Kidney (tissue), 14 donors: ENCODE measurements around the gene SC5D. TPM values are rescaled to one million over a fixed set of nuclear protein-coding genes. Genes with fewer than 3 reads are reported as not detected.

Experiments used
- DNase-seq, 5 donors: peaks; one replicate each; pipeline ENCODE4 v3.0.0-alpha.2; 2013 to 2020
- FAIRE-seq: peaks from 2 replicates; lab custom pipeline; 2012; peaks lifted over from hg19 to GRCh38; lab: Jason Lieb, UNC
- H3K27ac ChIP-seq, 2 donors: one replicate each; pipeline ENCODE4 v1.7.0; 2013; ENCODE audit warnings: low read depth in 2 of 2, low read length in 2 of 2, inconsistent platforms in 1 of 2
- H3K27me3 ChIP-seq: one replicate; pipeline ENCODE4 v1.7.1; 2013; ENCODE audit warnings: low read length, inconsistent platforms; ENCODE audit not compliant: control insufficient read depth, insufficient read depth
- H3K36me3 ChIP-seq, 3 donors: one replicate each; pipeline versions ENCODE4 v1.7.0 to v1.7.1; 2013; ENCODE audit warnings: low read length in 3 of 3, control low read depth in 1 of 3, inconsistent platforms in 1 of 3; ENCODE audit not compliant: insufficient read depth in 3 of 3, control insufficient read depth in 2 of 3
- H3K4me1 ChIP-seq, 3 donors: one replicate each; pipeline versions ENCODE4 v1.7.0 to v1.7.1; 2013; ENCODE audit warnings: low read length in 3 of 3, inconsistent platforms in 1 of 3, low read depth in 1 of 3; ENCODE audit not compliant: control insufficient read depth in 2 of 3, insufficient read depth in 2 of 3
- H3K4me3 ChIP-seq, 3 donors: one replicate each; pipeline versions ENCODE4 v1.7.0 to v1.8.1; 2013; ENCODE audit warnings: low read length in 3 of 3, control low read depth in 1 of 3, inconsistent platforms in 1 of 3
- H3K9ac ChIP-seq, 3 donors: one replicate each; pipeline versions ENCODE4 v1.7.0 to v1.7.1; 2013; ENCODE audit warnings: low read length in 3 of 3, control low read depth in 1 of 3, inconsistent platforms in 1 of 3
- H3K9me3 ChIP-seq, 3 donors: one replicate each; pipeline versions ENCODE4 v1.7.0 to v1.7.1; 2013; ENCODE audit warnings: low read length in 3 of 3, control low read depth in 1 of 3, inconsistent platforms in 1 of 3; ENCODE audit not compliant: control insufficient read depth in 2 of 3, insufficient read depth in 1 of 3
- CTCF ChIP-seq: IDR thresholded peaks from 3 replicates; pipeline ENCODE4 v1.5.1; 2012; ENCODE audit warnings: mild to moderate bottlenecking, moderate library complexity, borderline replicate concordance; ENCODE audit not compliant: insufficient read depth; ENCODE audit errors: extremely low read depth
- intact Hi-C: fragments of 100-400 bp; cut with DNase I; formaldehyde crosslinking; loops from one replicate; pipeline ENCODE4 v1.11.1; 2022
- polyA plus RNA-seq: library from polyadenylated mRNA; stranded (reverse); fragments of 350-450 nt; fragmentation: Illumina TruSeq; extraction: RNeasy Lipid Tissue Mini Kit (QIAGEN cat#74804); gene quantifications from one replicate; pipeline ENCODE4 v1.2.3, GENCODE V29; 2014; ENCODE audit warnings: low read depth, low replicate concordance; ENCODE audit not compliant: insufficient read depth
- total RNA-seq: library from RNA; stranded (reverse); fragmentation: NEBNext Ultra II Directional; extraction: Animal tissue kit (Norgen Biotek cat#: 25700); gene quantifications from one replicate; pipeline ENCODE4 v1.2.1, GENCODE V29; 2021
- donor health status: control.
- donor health status: control.
- donor health status: control.
- donor health status: control.
- donor health status: control.
- donor health status: DM: yes; HTN: yes; CAD: no.
- donor health status: Normal renal cell carcinoma (clear cell type).

Gene SC5D
- total and polyA plus RNA-seq, 2 donors from 2014 or later = 26.6 to 43.3 TPM

- no peaks in the 10 kb centered on the region for H3K4me1 ChIP-seq
- H3K4me3 ChIP-seq = no peak overlapping the region
- H3K27me3 ChIP-seq = no peaks in the 10 kb centered on the region
- no peak overlapping the region for H3K27ac ChIP-seq
- DNase-seq (no peak), FAIRE-seq (no peak)
- H3K36me3 ChIP-seq = no peaks in the 10 kb centered on the region
- intact Hi-C loops = no loop called here
- H3K9me3 ChIP-seq = no peaks in the 10 kb centered on the region
- TF ChIP-seq CTCF = no peak
- H3K9ac ChIP-seq = no peak overlapping the region
Observed at GRCh38 chr11:121328176-121328966, 35.8 kb downstream of the SC5D start.

GRCh38 chr11:121328967-121329679 lies 36.6 kb downstream of the SC5D start:
- no peak for FAIRE-seq
- no peak for TF ChIP-seq CTCF

GRCh38 chr11:121329781-121330395 lies 37.3 kb downstream of the SC5D start:
- Histone ChIP-seq H3K27me3 (no peaks in the 10 kb centered on the region), H3K27ac (no peak overlapping the region), H3K9me3 (no peaks in the 10 kb centered on the region), H3K4me3 (no peak overlapping the region), H3K9ac (no peak overlapping the region), H3K36me3 (no peaks in the 10 kb centered on the region), H3K4me1 (no peaks in the 10 kb centered on the region)
- intact Hi-C loops = loop anchor here (10.0 kb wide), 1 partner anchor 125 kb away; the partner anchor contains the start of genes SORL1 and SORL1-AS1
- FAIRE-seq (no peak), DNase-seq (no peak)
- no peak for TF ChIP-seq CTCF

More at GRCh38 chr11:121328967-121329679, 36.6 kb downstream of the SC5D start:
- Histone ChIP-seq H3K4me3 (no peak overlapping the region), H3K36me3 (no peaks in the 10 kb centered on the region), H3K27me3 (no peaks in the 10 kb centered on the region), H3K9ac (no peak overlapping the region), H3K9me3 (no peaks in the 10 kb centered on the region), H3K4me1 (no peaks in the 10 kb centered on the region), H3K27ac (no peak overlapping the region)
- no peak for DNase-seq
- intact Hi-C loops = no loop called here
